ENCODE measurements around the gene XYLT1.

XYLT1 gene

DNA sequence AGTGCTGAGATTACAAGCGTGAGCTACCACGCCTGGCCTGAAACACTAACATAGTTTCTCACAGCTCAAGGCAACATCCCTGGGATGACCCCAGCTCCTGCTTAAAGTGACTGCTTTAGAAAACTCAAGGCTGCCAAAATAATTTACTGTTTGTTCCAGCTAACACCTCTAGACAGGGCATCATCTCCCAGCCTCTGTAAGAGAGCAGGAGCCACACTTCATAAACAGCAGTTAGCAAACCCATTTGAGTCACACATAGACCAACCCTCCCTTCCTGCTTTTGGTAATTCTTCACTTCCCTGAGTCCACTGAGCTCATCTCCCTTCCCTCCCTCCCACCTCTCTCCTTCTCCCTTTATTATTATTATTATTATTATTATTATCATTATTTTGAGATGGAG, 201.3 kb downstream of the XYLT1 start:
- DNase-seq (ENCODE audit: low read depth in 2 of 2, low spot score in 1 of 2): no peak

DNA sequence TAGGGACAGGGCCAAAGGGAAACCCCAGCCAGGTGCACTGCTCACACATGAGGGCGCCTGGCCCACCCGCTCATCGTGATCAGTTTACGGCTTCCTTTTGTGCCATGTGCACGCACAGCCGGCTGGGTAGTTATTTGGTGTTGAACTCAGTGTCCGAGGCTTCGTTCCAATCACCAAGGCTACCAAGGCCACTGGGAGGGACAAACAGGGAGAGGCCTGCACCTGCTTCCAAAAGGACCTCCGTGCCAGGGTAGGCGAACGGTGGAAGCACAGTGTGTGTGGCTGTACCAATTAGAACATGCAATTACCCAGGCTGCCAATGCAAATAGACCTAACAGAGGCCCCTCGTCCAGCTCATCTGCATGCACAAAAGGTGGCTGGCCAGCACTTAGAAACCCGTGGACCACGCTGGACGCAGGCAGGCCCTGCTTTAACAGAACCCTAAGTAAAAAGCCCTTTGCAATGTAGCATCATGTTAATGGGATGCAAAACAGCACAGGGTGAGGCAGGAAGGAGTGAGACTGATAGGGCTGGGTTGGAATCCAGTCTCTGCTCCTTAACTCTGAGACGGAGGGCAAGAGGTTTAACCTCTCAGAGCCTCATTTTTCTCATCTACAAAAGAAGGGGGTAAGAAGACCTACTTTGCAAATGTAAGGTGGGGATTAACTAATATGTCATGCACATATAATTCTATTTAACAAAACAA, 204.0 kb downstream of the XYLT1 start:
- DNase-seq (ENCODE audit: low read depth in 2 of 2, low spot score in 1 of 2): no peak

DNA sequence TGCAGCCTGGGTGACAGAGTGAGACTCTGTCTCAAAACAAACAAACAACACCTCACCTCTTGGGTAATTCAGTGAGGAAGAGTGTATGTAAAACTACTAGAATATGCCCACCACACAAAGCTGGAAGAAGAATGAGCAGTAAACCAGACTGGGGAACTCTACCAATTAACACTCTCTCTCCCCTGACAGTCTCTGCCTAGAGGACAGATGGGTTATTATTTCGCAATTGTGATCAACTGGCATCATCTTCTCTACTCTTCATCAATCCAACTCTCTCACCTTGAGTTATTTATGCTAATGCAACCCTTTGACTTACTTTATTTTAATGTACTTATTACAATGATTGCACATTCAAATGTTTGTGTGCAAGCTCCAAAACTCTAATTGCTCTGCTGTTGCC, 205.6 kb downstream of the XYLT1 start:
- no peak for DNase-seq (ENCODE audit: low read depth in 2 of 2, low spot score in 1 of 2)

DNA sequence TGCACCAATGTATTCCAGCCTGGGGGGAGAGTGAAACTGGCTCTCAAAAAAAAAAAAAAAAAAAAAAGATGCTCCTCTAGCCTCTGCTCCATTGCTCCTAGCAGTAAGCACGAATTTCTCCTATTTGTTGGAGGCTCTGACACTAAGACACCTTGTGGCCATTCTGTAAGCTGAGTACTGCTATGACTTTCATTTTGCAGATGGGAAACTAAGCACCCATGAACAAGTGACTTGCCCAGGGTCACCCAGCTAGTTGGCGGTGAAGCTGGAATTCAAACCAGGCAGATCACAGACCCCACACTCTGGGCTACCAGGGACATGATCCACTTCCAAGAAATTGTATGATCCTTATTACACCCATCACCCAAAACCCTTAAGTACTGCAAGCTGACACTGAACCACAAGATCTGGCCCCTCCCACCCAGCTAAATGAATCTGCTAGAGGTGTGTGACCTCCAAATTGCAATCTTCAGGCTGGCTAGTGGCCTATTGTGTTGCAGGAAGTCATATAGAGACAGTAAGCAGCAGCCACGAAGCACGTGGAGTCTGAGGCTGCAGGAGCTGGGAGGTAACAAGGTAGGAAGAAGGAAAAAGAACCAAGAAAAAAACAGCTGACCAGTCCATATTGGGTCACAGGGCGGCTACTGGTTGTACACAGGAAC, 209.4 kb downstream of the XYLT1 start:
- no peak for DNase-seq (ENCODE audit: low read depth in 2 of 2, low spot score in 1 of 2)

DNA sequence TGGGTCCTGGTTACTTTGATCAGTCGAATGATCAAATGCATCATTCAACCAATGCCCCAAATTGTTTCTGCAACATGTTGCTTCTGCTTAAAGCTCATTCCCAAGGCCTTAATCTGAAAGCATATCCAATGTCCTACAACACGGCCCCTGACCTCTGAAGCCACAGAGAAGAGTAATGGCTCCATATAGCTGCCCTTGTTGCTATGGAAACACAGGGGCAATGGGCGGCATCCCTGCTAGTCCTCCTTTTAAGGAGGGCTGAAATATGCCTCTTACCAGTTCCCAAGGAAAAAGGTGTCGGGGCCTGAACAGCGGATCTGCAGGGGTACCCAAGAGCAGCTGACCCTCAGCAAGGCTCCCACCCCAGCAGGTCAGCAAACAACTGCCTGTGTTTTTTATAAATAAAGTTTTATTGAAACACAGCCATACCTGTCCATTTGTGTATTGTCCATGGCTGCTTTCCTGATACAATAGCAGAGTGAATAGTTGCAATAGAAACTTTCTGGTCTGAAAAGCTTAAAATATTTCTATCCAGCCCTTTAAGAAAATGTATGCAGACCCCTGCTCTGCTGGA, 210.4 kb downstream of the XYLT1 start:
- DNase-seq (ENCODE audit: low read depth in 2 of 2, low spot score in 1 of 2): no peak

DNA sequence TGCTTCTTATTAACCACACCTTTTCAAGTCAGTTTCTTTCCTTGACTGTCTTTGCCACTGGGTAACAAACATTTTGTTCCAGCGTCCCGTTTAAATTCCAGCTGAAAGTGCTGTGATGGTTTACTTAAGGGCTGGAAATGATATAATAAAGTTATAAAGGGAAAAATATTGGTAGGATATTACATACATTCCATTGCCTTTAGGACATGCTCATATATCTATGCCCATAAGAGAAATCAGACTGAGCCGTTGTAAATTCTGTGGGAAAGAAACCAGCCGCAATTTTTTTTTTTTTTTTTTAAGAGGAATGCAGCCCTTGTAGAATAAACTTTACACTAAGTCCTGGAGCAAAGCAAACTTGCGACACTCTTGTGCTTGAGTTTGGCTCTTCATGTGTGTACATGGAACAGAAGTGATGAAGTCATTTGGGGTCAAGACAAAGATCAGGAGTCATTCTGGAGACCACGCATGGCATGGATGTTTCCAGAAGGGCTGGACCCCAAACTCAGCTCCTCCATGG, 210.9 kb downstream of the XYLT1 start:
- DNase-seq (ENCODE audit: low read depth in 2 of 2, low spot score in 1 of 2): no peak

DNA sequence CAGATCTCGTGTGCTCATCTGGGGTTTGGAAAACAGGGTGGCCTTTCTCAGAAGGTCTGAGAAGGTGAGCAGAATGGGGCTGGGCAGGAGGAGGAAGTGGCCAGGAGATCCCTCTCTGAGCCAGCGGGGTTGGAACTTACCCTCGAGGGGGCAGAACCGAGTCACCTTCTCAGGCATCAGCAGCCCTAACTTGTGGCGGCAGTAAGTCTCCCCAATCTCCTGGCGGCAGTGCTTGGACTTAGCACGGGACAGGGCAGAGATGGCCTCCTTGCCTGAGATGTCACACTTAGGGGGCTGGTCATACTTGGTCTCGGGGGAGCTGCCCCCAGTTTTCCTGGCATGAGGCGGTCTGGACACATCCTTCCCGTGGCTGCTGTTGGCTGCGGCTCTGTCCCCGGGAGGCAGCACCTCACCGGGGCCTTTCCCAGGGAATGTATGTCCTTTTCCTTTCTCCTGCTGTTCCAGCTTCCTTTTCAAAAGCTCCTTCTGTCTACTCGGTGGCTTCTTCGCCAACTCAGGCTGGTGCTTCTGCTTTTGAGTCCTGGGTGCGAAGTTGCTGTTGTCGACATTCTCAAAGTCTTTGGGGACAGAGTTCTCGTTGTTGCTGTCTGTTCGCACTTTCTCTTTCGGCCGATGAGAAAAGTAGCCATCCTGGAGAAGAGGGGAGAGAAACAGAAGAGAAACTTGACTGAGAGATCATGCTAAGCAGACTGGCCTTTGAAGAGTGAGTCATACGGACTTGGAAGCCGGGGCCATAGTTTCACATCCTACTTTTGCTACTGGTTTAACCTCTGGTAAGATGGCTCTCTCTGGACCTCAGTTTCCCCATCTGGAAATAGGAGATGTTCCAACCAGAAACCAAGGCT, 211.7 kb downstream of the XYLT1 start:
- no peak for DNase-seq (ENCODE audit: low read depth in 2 of 2, low spot score in 1 of 2)

DNA sequence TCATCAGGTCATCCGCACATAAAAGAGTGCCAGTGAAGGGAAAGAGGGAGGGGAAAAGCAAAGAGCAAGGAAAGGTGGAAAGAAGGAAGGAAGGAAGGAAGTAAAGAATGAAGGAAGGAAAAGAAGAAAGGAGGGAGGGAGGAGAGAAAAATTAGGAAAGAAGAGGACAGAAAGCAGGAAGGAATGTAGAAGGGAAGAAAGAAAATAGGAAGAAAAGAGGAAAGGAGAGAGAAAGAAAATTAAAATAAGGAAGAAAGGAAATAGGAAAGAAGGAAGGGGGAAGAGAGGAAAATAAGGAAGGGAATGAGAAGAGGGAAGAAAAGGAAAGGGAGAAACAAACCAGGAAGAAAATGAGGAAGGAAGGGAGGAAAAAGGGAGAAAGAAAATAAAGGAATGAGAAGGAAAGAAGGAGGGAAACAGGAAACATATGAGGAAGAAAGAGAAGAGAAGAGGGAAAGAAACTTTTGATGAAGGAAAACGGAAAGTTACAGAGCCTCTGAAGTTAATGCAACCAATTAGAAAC, 212.6 kb downstream of the XYLT1 start:
- no peak for DNase-seq (ENCODE audit: low read depth in 2 of 2, low spot score in 1 of 2)

DNA sequence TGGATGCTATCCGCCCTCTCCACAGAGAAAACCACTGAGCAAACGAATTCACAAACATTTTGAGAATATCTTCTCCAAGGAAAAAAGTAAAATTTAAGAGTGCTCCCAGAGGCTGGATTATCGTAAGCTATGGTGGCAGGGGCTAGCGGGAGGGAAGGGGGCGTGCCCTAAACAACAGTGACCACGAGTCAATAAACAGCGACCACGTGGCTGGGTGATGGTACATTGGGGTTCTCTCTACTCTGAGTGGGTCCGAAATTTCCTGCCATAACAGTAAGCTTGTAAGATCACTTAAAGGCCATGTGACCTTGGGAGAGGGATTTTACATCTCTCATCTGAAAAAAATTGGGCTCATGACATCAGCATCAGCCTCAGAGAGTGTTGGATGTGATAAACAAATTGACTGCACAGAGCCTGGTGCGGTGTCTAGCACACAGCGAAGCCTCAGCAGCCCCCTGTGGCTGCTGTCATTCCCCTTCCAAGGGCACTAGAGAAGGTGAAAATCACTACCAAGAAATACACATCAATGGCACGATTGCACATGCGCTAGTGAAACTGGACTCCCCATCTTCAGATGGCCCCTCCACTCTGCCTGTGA, 213.2 kb downstream of the XYLT1 start:
- no peak for DNase-seq (ENCODE audit: low read depth in 2 of 2, low spot score in 1 of 2)

DNA sequence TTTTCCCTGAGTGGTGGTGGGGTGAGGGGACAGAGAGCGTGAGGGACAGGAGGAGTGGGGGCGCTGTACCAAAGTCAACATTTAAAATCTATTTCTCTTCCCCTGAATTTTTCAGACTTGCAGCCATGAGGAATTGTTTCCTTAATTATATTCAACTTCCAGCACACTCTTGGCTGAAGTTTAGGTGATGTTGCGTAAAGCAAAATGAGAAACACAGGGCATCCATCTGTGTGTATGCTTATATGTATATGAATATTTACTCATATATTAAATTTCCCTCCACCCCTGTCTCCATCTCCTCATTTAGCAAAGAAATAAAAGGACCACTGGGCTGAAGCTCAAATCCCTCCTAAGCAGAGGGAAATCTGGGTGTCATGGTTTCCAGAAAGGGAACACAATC, 218.1 kb downstream of the XYLT1 start:
- no peak for DNase-seq (ENCODE audit: low read depth in 2 of 2, low spot score in 1 of 2)

DNA sequence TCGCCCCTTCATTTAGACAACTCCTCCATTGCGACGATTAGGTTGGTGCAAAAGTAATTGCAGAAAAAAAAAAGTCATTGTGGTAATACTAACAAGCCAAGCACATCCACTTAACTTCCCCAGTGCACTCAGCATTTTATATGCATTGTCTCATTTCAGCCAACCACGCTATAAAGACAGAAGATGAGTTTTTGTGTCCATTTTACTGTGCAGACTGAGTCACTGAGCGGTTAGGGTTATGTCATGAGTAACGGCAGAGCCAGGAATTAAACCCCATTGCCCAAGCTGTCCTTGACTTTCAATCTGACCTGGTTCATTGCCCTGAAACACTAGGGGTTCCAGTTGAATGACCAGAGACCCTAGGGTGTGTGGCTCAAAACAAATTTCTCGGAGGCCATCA, 218.7 kb downstream of the XYLT1 start:
- no peak for DNase-seq (ENCODE audit: low read depth in 2 of 2, low spot score in 1 of 2)

DNA sequence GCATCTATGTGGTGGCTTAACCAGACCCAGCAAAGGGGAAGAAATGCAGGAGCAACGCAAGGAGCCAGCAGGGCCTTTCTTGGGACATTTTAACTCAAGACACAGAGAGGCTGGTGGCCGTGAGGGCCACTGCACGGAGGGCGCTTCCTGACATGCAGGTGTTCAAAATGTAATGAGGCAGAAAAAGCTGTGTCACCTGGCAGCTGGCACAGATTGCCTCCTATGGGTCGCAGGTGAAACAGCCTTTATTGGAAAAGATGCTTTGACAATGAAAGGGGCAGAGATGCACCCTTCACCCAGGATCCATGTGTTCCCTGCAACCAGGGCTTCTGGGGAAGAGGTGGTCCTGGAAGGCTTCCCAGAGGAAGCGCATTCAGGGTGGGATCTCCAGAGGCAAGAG, 219.3 kb downstream of the XYLT1 start:
- DNase-seq (ENCODE audit: low read depth in 2 of 2, low spot score in 1 of 2): no peak

DNA sequence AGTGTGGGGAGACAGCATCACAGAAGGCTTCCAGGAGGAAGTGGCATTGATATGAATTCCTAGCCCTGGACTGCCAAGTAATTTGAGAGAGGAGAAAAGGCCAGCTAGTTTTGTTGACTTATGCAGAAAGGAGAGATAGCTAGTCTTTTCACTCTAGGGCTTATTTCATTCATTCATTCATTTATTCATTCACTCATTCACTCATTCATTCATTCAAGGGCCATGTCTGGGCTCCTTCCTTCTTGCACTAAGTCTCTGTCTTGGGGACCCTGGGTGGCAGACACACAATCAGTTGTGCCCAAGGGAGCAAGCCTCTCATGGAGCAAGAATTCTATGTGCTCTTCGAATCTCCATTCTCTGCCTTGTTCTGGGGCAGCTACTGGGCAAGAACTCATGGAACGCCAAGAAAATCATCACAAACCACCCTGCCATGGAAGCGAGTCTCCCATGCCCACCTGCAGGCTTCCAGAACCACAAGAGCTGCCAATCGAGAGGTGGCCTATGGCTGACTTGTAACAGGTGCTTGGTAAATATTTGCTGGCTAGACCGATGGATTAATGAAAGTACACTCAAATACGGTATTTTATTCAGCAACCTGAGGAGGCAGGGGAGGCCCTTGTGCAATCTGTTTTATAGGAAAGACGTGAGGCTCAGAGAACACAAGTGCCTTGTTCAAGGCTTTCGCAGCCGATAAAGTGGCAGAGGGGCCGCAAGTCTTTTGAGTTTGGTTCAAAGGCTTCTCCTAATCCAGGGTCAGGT, 223.6 kb downstream of the XYLT1 start:
- DNase-seq (ENCODE audit: low read depth in 2 of 2, low spot score in 1 of 2): no peak

DNA sequence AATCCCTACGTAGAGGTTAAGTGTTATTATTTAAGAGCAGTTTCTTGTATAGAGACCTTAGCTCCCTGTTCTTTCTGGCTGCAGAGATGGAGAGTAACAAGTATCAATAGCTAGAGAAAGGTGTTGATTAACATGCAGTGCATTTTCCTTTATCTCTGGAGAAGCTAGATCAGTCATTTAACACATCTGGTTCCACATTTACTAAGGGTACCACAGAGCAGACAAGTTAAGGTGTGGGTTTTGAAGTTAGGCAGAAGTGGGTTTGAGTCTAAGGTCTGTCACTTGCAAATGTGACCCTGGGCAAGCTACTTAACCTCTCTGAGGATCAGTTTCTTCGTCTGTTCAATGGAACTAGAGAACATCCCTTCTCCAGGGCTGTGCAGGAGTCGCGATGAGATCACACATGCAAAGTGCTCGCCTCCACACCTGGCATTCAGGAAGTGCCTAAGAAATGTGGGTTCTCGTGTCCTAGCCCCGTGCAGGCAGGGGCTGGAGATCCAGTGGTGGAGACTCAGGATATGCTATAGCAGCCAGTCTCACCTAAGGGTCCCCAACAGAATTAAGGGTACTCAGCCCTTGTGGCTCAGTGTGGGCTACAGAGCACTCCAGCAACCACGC, 224.4 kb downstream of the XYLT1 start:
- DNase-seq (ENCODE audit: low read depth in 2 of 2, low spot score in 1 of 2): no peak

DNA sequence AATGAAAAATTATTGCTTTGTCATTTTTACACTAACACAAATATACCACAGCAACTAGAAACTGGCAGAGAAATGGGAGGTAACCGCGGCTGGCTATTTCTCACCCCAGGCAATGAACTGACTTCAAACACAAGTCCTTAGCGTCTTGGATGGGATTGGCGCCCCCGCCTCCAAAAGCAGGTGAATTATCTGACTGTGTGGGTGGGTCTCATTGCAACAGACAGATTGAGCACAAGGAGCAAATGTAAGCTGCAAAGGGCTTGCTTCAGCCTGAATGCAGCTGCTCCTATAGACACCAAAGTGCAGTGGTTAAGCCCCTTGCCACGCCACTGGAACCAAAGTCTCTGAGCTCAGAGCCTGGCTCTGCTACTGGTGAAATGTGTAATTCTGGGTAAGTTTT, 225.0 kb downstream of the XYLT1 start:
- DNase-seq (ENCODE audit: low read depth in 2 of 2, low spot score in 1 of 2): no peak

DNA sequence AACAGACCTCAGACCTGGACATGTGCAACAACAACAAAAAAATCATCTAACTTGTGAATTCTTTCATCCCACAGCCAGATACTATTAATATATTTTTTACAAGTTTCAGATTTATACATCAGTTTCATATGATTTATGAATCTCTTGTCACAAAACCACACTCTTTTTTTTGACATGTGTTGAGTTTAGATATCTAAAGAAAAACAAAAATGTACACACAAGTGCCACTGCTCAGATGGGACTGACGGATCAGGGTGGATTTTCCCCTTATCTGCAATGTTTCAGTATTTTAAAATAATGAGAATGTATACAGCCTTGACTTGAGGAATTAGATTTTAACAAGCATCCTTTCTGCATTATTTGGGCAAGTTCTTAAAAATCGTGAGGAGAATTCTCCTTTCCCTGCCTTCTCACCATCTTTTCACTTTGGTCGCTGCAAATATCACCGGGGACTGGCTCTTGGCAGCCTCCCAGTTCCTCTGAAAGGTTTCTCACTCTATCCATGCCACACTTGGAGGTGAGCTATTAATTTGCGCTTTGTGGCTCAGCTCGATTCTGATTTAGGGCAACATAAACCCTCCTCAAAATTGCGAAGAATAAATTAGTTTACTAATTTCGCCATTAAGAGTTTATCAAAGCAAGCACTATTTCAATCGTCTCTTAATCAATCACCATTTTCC, 225.7 kb downstream of the XYLT1 start:
- DNase-seq (ENCODE audit: low read depth in 2 of 2, low spot score in 1 of 2): no peak

DNA sequence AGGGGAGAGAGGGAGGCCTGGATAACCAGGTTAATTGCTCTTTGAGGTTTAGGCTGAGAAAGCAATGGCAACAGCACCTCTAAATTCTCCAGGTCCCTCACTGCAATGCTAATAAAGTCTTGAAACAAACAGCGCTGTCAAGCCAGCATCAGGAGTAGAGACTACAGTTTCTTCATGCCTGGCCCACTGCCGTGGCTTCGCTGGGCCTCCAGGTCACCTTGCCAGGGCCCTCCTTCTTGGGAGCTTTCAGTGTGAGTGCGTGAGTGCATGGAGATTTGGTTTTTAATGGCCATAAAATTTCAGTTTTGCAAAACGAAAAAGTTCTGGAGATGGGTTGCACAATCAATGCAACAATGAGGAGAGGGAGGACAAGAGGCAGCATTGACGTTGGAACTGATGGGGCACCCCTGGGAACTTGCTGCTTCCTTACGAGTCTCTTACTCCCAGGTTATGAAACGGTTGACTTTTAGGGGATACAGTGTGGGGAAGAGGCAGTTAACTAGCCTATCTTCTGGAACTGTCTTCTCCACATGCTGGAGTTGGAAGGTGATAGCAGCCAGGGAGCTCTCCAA, 229.4 kb downstream of the XYLT1 start:
- no peak for DNase-seq (ENCODE audit: low read depth in 2 of 2, low spot score in 1 of 2)

DNA sequence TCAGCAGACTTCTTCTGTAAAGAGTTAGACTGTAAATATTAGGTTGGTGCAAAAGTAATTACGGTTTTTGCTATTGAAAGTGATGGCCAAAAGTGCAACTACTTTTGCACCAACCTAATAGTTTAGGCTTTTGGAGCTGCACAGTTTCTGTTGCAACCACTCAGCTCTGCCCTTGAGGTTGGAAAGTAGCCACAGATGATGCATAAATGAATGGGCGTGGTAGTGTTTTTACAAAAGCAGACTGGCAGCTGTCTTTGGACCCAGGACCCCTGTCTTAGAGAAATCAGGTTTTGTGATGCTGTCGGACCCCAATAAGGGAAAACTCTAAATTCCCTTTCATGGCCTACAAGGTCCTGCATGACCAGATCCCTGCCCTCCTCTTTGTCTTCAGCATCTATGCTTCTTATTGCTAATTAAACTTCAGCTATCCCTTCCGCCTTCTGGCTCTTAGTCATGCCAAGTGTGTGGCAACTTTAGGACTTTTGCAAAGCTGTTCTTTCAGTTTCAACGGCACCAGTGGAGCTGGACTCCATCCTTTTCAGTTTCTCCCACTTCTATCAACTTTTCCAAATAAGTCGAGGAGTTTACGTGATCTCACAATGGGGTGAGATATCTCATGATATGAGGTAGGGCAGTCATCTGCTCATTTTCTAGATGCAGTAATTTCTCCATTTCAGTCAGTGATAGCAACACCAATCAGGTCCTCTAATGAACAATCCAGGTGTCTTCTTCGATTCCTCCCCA, 232.3 kb downstream of the XYLT1 start:
- no peak for DNase-seq (ENCODE audit: low read depth in 2 of 2, low spot score in 1 of 2)
